Neural cell (in vitro differentiated cells): ENCODE measurements around the gene PTX4. TPM values are rescaled to one million over a fixed set of nuclear protein-coding genes. Genes with fewer than 3 reads are reported as not detected.

ENCODE experiments used
- H2AFZ ChIP-seq: fragments of 200-600, 300-800 bp; sonication (generic), shearing (Covaris generic); 2 replicates; pipeline ENCODE4 v1.6.0; 2014; ENCODE audit warnings: low read depth, mild to moderate bottlenecking, antibody characterized with exemption, low read length, moderate library complexity
- H3F3A ChIP-seq: fragments of 200-600 bp; shearing (Covaris generic); 2 replicates; pipeline ENCODE4 v1.6.1; 2016; ENCODE audit warnings: mild to moderate bottlenecking, moderate library complexity, mixed read lengths, antibody characterized with exemption, low read length; ENCODE audit not compliant: insufficient read depth, poor library complexity, severe bottlenecking
- H3K27ac ChIP-seq: fragments of 200-600, 300-800 bp; sonication (generic), shearing (Covaris generic); 2 replicates; pipeline ENCODE4 v1.5.1; 2014; ENCODE audit warnings: mild to moderate bottlenecking, low read length, moderate library complexity
- H3K27me3 ChIP-seq: fragments of 300-800, 200-600 bp; sonication (generic), shearing (Covaris generic); 2 replicates; pipeline ENCODE4 v1.6.0; 2014; ENCODE audit warnings: mild to moderate bottlenecking, low read depth, low read length, moderate library complexity; ENCODE audit not compliant: insufficient read depth
- H3K36me3 ChIP-seq: fragments of 300-800, 200-600 bp; sonication (generic), shearing (Covaris generic); 2 replicates; pipeline ENCODE4 v1.5.1; 2014; ENCODE audit warnings: mild to moderate bottlenecking, antibody characterized with exemption, low read length, moderate library complexity; ENCODE audit not compliant: insufficient read depth
- H3K4me2 ChIP-seq: fragments of 300-800, 200-600 bp; sonication (generic), shearing (Covaris generic); 2 replicates; pipeline ENCODE4 v1.6.0; 2014; ENCODE audit warnings: mild to moderate bottlenecking, low read length
- H3K4me3 ChIP-seq: fragments of 300-800, 200-600 bp; sonication (generic), shearing (Covaris generic); 2 replicates; pipeline ENCODE4 v1.5.1; 2014; ENCODE audit warnings: mild to moderate bottlenecking, low read length, moderate library complexity
- H3K79me2 ChIP-seq: fragments of 200-600 bp; shearing (Covaris generic); replicated peaks from 2 replicates; pipeline ENCODE4 v1.6.0; 2014; ENCODE audit warnings: mild to moderate bottlenecking, low read length, moderate library complexity; ENCODE audit not compliant: insufficient read depth
- H3K9ac ChIP-seq: fragments of 300-800, 200-600 bp; sonication (generic), shearing (Covaris generic); 2 replicates; pipeline ENCODE4 v1.6.1; 2016; ENCODE audit warnings: mild to moderate bottlenecking, low read length, mixed read lengths
- H3K9me2 ChIP-seq: fragments of 200-600 bp; shearing (Covaris generic); 2 replicates; pipeline ENCODE4 v1.6.1; 2016; ENCODE audit warnings: mild to moderate bottlenecking, low read length, mixed read lengths; ENCODE audit not compliant: insufficient read depth
- H3K9me3 ChIP-seq: fragments of 200-600, 300-800 bp; sonication (generic), shearing (Covaris generic); 2 replicates; pipeline ENCODE4 v1.6.1; 2016; ENCODE audit warnings: mild to moderate bottlenecking, mixed run types, low read length, moderate library complexity, mixed read lengths
- H4K20me1 ChIP-seq: fragments of 200-600 bp; shearing (Covaris generic); 2 replicates; pipeline ENCODE4 v1.6.1; 2016; ENCODE audit warnings: mild to moderate bottlenecking, mixed run types; ENCODE audit not compliant: insufficient read depth
- CTCF ChIP-seq: fragments of 450-650 bp; IDR thresholded peaks from 2 replicates; pipeline ENCODE4 v1.5.1; 2014; ENCODE audit warnings: antibody characterized with exemption, mild to moderate bottlenecking, moderate library complexity; ENCODE audit not compliant: poor library complexity, severe bottlenecking
- EP300 ChIP-seq: fragments of 450-650 bp; conservative IDR thresholded peaks from 2 replicates; pipeline ENCODE4 v1.6.1; 2014; ENCODE audit warnings: antibody characterized with exemption, mild to moderate bottlenecking, moderate library complexity; ENCODE audit not compliant: poor library complexity, severe bottlenecking
- EZH2 ChIP-seq: fragments of 200-600, 300-800 bp; shearing (Covaris generic), sonication (generic); IDR thresholded peaks from 2 replicates; pipeline ENCODE4 v1.6.1; 2014; ENCODE audit warnings: antibody characterized with exemption, low read length, borderline replicate concordance, mild to moderate bottlenecking; ENCODE audit not compliant: insufficient read depth, poor library complexity, severe bottlenecking
- MXI1 ChIP-seq: fragments of 450-650 bp; conservative IDR thresholded peaks from 2 replicates; pipeline ENCODE4 v1.6.1; 2014; ENCODE audit warnings: antibody characterized with exemption, mild to moderate bottlenecking; ENCODE audit not compliant: poor library complexity, severe bottlenecking
- POLR2AphosphoS5 ChIP-seq: IDR thresholded peaks from 2 replicates; pipeline ENCODE4 v1.6.1; 2012
- RAD21 ChIP-seq: fragments of 450-650 bp; conservative IDR thresholded peaks from 2 replicates; pipeline ENCODE4 v1.6.1; 2014; ENCODE audit warnings: antibody characterized with exemption, mild to moderate bottlenecking, moderate library complexity
- REST ChIP-seq: IDR thresholded peaks from 2 replicates; pipeline ENCODE4 v1.6.1; 2012; ENCODE audit warnings: borderline replicate concordance
- SMC3 ChIP-seq: fragments of 450-650 bp; conservative IDR thresholded peaks from 2 replicates; pipeline ENCODE4 v1.6.1; 2014; ENCODE audit warnings: antibody characterized with exemption, mild to moderate bottlenecking, moderate library complexity; ENCODE audit not compliant: poor library complexity
- TAF1 ChIP-seq: IDR thresholded peaks from 2 replicates; pipeline ENCODE4 v1.6.1; 2012; ENCODE audit warnings: low read depth
- polyA plus RNA-seq: library from polyadenylated mRNA; depleted of rRNA; stranded (reverse); fragments of >200 nt; gene quantifications from 2 replicates; pipeline ENCODE4 v1.2.3, GENCODE V29; 2014

PTX4 gene
- polyA plus RNA-seq, 1 donor from 2014 or later = not detected

GRCh38 chr16:1520461-1520860 is 31.7 kb upstream of the PTX4 start:
- Histone ChIP-seq H3K36me3 (no peaks in the 10 kb centered on the region), H4K20me1 (no peaks in the 10 kb centered on the region), H3K27me3 (no peaks in the 10 kb centered on the region), H3K27ac (no peak overlapping the region), H3K4me3 (no peak overlapping the region), H3K9me2 (no peaks in the 10 kb centered on the region), H3K9me3 (no peaks in the 10 kb centered on the region), H2AFZ (no peak overlapping the region), H3K9ac (no peak overlapping the region), H3K79me2 (no peaks in the 10 kb centered on the region), H3F3A (no peaks in the 10 kb centered on the region), H3K4me2 (no peak overlapping the region)
- no peak for TF ChIP-seq MXI1
- TF ChIP-seq REST = no peak
- no peak for TF ChIP-seq POLR2AphosphoS5
- no peak for TF ChIP-seq CTCF
- TF ChIP-seq EP300 = no peak
- no peak for TF ChIP-seq SMC3
- TF ChIP-seq TAF1 = no peak
- no peak for TF ChIP-seq RAD21

GRCh38 chr16:1519831-1520230 is 31.1 kb upstream of the PTX4 start:
- no peak overlapping the region for H3K4me2 ChIP-seq
- H3K9ac ChIP-seq = no peak overlapping the region
- no peaks in the 10 kb centered on the region for H3K36me3 ChIP-seq
- H3F3A ChIP-seq = no peaks in the 10 kb centered on the region
- TF ChIP-seq CTCF (no peak), RAD21 (no peak), REST (no peak), MXI1 (no peak), EP300 (no peak), EZH2 (no peak), POLR2AphosphoS5 (no peak), SMC3 (no peak), TAF1 (no peak)
- H3K9me2 ChIP-seq = no peaks in the 10 kb centered on the region
- H3K79me2 ChIP-seq = no peaks in the 10 kb centered on the region
- H3K9me3 ChIP-seq = no peaks in the 10 kb centered on the region
- no peak overlapping the region for H2AFZ ChIP-seq
- H4K20me1 ChIP-seq = no peaks in the 10 kb centered on the region
- no peak overlapping the region for H3K27ac ChIP-seq
- no peaks in the 10 kb centered on the region for H3K27me3 ChIP-seq
- no peak overlapping the region for H3K4me3 ChIP-seq
